Transverse colon (tissue), 4 donors: Measurements from ENCODE around the gene JADE2. TPM values are rescaled to one million over a fixed set of nuclear protein-coding genes. Genes with fewer than 3 reads are reported as not detected.
A peak's percentile ranks its signal among the peaks of the same experiment; 100 is the strongest.

Experiments
- DNase-seq: peaks from one replicate; pipeline ENCODE4 v3.0.0-alpha.2; 2019
- H3K27ac ChIP-seq, 4 donors: fragments of 200-600 bp; sonication (generic); 2 replicates each; pipeline ENCODE4 v1.5.1; 2016 to 2018; ENCODE audit warnings: inconsistent platforms in 4 of 4
- H3K27me3 ChIP-seq: fragments of 200-600 bp; sonication (generic); 2 replicates; pipeline ENCODE4 v1.5.1; 2017; ENCODE audit warnings: inconsistent platforms
- H3K36me3 ChIP-seq, 4 donors: fragments of 200-600 bp; sonication (generic); 2 replicates each; pipeline ENCODE4 v1.5.1; 2017 to 2019; ENCODE audit warnings: inconsistent platforms in 4 of 4
- H3K4me1 ChIP-seq, 4 donors: fragments of 200-600 bp; sonication (generic); 2 replicates each; pipeline ENCODE4 v1.5.1; 2017 to 2020; ENCODE audit warnings: inconsistent platforms in 4 of 4
- H3K4me3 ChIP-seq, 4 donors: fragments of 200-600 bp; sonication (generic); 1 replicate in 1 of 4; 2 replicates in 3 of 4; pipeline versions ENCODE4 v1.5.1 to v1.6.1; 2017 to 2019; ENCODE audit warnings: inconsistent platforms in 4 of 4
- H3K9me3 ChIP-seq, 2 donors: fragments of 200-600 bp; sonication (generic); 2 replicates each; pipeline ENCODE4 v1.5.1; 2017 to 2019; ENCODE audit warnings: inconsistent platforms in 2 of 2
- CTCF ChIP-seq, 5 experiments: fragments of 200-600 bp in 3 of 5; fragments of 450-650 bp in 2 of 5; sonication (generic) in 3 of 5; IDR thresholded peaks; 1 replicate in 2 of 5; 2 replicates in 3 of 5; pipeline ENCODE4 v1.5.1; 2016 to 2017; ENCODE audit warnings: antibody characterized with exemption in 5 of 5, inconsistent platforms in 3 of 5, mild to moderate bottlenecking in 2 of 5, moderate library complexity in 1 of 5
- EP300 ChIP-seq: sonication (generic); formaldehyde crosslinking; IDR thresholded peaks from one replicate; pipeline ENCODE4 v1.6.1; 2017; ENCODE audit warnings: antibody characterized with exemption, low read depth
- POLR2A ChIP-seq: fragments of 450-650 bp; IDR thresholded peaks from one replicate; pipeline ENCODE4 v1.6.1; 2016; ENCODE audit warnings: antibody characterized with exemption, mild to moderate bottlenecking, moderate library complexity
- POLR2AphosphoS5 ChIP-seq, 3 donors: sonication (generic); formaldehyde crosslinking; IDR thresholded peaks; one replicate each; pipeline ENCODE4 v1.6.1; 2016; ENCODE audit warnings: antibody characterized with exemption in 3 of 3
- WGBS, 2 donors: methylation state at CpG; one replicate each; pipeline ENCODE4 v1.1.5; 2018; ENCODE audit warnings: low coverage in 1 of 2; 5-methylcytosine and 5-hydroxymethylcytosine counted together
- in situ Hi-C, 4 donors: fragments of 200-750 bp; cut with MboI; loops; one replicate each; pipeline versions ENCODE4 v1.15.0 to v1.15.1; 2017; ENCODE audit warnings: low sequenced_read_pairs in 3 of 4, low pct_ligation_motif_present in 1 of 4, low pct_unique_long_range_greater_than_20kb in 1 of 4
- intact Hi-C: fragments of 100-400 bp; cut with DNase I; formaldehyde crosslinking; loops from one replicate; pipeline ENCODE4 v1.15.1; 2023; ENCODE audit warnings: low total_unique reads
- total RNA-seq, 4 donors: library from RNA; depleted of rRNA; stranded (reverse); fragments of >200 nt; gene quantifications; one replicate each; pipeline ENCODE4 v1.1.0, GENCODE V29; 2016

The JADE2 gene
- total RNA-seq, 4 donors from 2014 or later = 36.6 to 50.1 (median 41.4) TPM

- TF ChIP-seq CTCF (IDR thresholded peaks at IDR 0.05) = no peak
- no peak for TF ChIP-seq POLR2AphosphoS5 (IDR thresholded peaks at IDR 0.05)
- no peak for TF ChIP-seq POLR2A
- TF ChIP-seq EP300 = no peak
- 80% methylated on average over 3 of the region's 4 CpGs; no CpG with 5 or more reads in 1 of the 2 donors for WGBS, 2 donors
These were observed 16.4 kb downstream of the JADE2 start for GRCh38 chr5:134541736-134542376.

GRCh38 chr5:134543820-134544614 is 18.5 kb downstream of the JADE2 start:
- DNase-seq = peak; percentile 41
- Histone ChIP-seq H3K36me3 (peaks cover 0 to 27% (median 8%) of the 10 kb centered on the region in 4 donors), H3K4me3 (no peak overlapping the region), H3K9me3 (no peaks in the 10 kb centered on the region), H3K4me1 (peaks cover 29 to 63% (median 40%) of the 10 kb centered on the region in 4 donors), H3K27me3 (no peaks in the 10 kb centered on the region), H3K27ac (peak overlapping the region in 3 of 4 donors; percentile 50 to 69 (median 58))
- TF ChIP-seq CTCF (IDR thresholded peaks at IDR 0.05) = no peak
- intact Hi-C loops = no loop called here
- 43 to 60% methylated on average over 1 to 10 of the region's 11 CpGs for WGBS, 2 donors
- in situ Hi-C loops = no loop called here

More at GRCh38 chr5:134541736-134542376, 16.4 kb downstream of the JADE2 start:
- no peak overlapping the region for H3K27ac ChIP-seq
- peaks cover 0 to 47% (median 13%) of the 10 kb centered on the region in 4 donors for H3K36me3 ChIP-seq
- H3K4me1 ChIP-seq = peaks cover 14 to 42% (median 23%) of the 10 kb centered on the region in 4 donors
- in situ Hi-C loops = no loop called here
- H3K27me3 ChIP-seq = no peaks in the 10 kb centered on the region
- intact Hi-C loops = no loop called here
- no peaks in the 10 kb centered on the region for H3K9me3 ChIP-seq
- H3K4me3 ChIP-seq = no peak overlapping the region
- DNase-seq = peak; percentile 21

- H3K27ac ChIP-seq = peak overlapping the region; percentile 50 to 69 (median 57)
- intact Hi-C loops = no loop called here
- H3K9me3 ChIP-seq = no peaks in the 10 kb centered on the region
- H3K36me3 ChIP-seq = peaks cover 0 to 19% (median 4%) of the 10 kb centered on the region in 4 donors
- no peak for TF ChIP-seq EP300
- no peak for TF ChIP-seq POLR2A
- TF ChIP-seq POLR2AphosphoS5 (IDR thresholded peaks at IDR 0.05) = peak; percentile 18 to 53 (median 50)
- TF ChIP-seq CTCF (IDR thresholded peaks at IDR 0.05) = no peak
- H3K27me3 ChIP-seq = no peaks in the 10 kb centered on the region
- peak; percentile 49 for DNase-seq
- H3K4me3 ChIP-seq = no peak overlapping the region
- WGBS, 2 donors = 38% methylated on average over 4 to 10 of the region's 10 CpGs
- in situ Hi-C loops = no loop called here
- H3K4me1 ChIP-seq = peaks cover 29 to 68% (median 40%) of the 10 kb centered on the region in 4 donors
These were observed 19.8 kb downstream of the JADE2 start for GRCh38 chr5:134545070-134545868.

GRCh38 chr5:134547066-134547465 is 21.6 kb downstream of the JADE2 start:
- in situ Hi-C loops (no loop called here), intact Hi-C loops (no loop called here)
- Histone ChIP-seq H3K9me3 (no peaks in the 10 kb centered on the region), H3K27me3 (no peaks in the 10 kb centered on the region), H3K36me3 (peaks cover 0 to 9% (median 0%) of the 10 kb centered on the region in 4 donors), H3K4me3 (no peak overlapping the region), H3K4me1 (peaks cover 29 to 62% (median 36%) of the 10 kb centered on the region in 4 donors), H3K27ac (peak overlapping the region in 3 of 4 donors; percentile 7 to 47 (median 23))
- TF ChIP-seq CTCF (IDR thresholded peaks at IDR 0.05) = no peak
- no peak for TF ChIP-seq POLR2AphosphoS5 (IDR thresholded peaks at IDR 0.05)
- no peak for TF ChIP-seq EP300
- no peak for TF ChIP-seq POLR2A
- WGBS, 2 donors = 70 to 75% methylated on average over 1 to 2 of the region's 2 CpGs
- DNase-seq = no peak
